Activated T-cell treated with anti-CD3 and anti-CD28 coated beads, Interleukin-2, amount 50 U/mL, for 24 hours (primary cell): ENCODE measurements around the gene PGAP1.

Source experiments
- DNase-seq: peaks from one replicate; pipeline ENCODE4 v3.0.0-alpha.2; 2020
- H3K27ac Mint-ChIP-seq: 2 replicates; pipeline ENCODE4 v1.8.0; 2020; ENCODE audit warnings: mild to moderate bottlenecking, mixed read lengths
- H3K27me3 Mint-ChIP-seq: 2 replicates; pipeline ENCODE4 v1.8.0; 2020; ENCODE audit warnings: mixed read lengths
- H3K36me3 Mint-ChIP-seq: 2 replicates; pipeline ENCODE4 v1.8.0; 2020; ENCODE audit warnings: low read depth, mixed read lengths
- H3K4me1 Mint-ChIP-seq: 2 replicates; pipeline ENCODE4 v1.8.0; 2020; ENCODE audit warnings: low read depth, mixed read lengths
- H3K4me3 Mint-ChIP-seq: 2 replicates; pipeline ENCODE4 v1.8.0; 2020; ENCODE audit warnings: mild to moderate bottlenecking, moderate library complexity, mixed read lengths
- H3K9me3 Mint-ChIP-seq: 2 replicates; pipeline ENCODE4 v1.8.0; 2020; ENCODE audit warnings: mixed read lengths

The PGAP1 gene, protein sequence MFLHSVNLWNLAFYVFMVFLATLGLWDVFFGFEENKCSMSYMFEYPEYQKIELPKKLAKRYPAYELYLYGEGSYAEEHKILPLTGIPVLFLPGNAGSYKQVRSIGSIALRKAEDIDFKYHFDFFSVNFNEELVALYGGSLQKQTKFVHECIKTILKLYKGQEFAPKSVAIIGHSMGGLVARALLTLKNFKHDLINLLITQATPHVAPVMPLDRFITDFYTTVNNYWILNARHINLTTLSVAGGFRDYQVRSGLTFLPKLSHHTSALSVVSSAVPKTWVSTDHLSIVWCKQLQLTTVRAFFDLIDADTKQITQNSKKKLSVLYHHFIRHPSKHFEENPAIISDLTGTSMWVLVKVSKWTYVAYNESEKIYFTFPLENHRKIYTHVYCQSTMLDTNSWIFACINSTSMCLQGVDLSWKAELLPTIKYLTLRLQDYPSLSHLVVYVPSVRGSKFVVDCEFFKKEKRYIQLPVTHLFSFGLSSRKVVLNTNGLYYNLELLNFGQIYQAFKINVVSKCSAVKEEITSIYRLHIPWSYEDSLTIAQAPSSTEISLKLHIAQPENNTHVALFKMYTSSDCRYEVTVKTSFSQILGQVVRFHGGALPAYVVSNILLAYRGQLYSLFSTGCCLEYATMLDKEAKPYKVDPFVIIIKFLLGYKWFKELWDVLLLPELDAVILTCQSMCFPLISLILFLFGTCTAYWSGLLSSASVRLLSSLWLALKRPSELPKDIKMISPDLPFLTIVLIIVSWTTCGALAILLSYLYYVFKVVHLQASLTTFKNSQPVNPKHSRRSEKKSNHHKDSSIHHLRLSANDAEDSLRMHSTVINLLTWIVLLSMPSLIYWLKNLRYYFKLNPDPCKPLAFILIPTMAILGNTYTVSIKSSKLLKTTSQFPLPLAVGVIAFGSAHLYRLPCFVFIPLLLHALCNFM

DNA sequence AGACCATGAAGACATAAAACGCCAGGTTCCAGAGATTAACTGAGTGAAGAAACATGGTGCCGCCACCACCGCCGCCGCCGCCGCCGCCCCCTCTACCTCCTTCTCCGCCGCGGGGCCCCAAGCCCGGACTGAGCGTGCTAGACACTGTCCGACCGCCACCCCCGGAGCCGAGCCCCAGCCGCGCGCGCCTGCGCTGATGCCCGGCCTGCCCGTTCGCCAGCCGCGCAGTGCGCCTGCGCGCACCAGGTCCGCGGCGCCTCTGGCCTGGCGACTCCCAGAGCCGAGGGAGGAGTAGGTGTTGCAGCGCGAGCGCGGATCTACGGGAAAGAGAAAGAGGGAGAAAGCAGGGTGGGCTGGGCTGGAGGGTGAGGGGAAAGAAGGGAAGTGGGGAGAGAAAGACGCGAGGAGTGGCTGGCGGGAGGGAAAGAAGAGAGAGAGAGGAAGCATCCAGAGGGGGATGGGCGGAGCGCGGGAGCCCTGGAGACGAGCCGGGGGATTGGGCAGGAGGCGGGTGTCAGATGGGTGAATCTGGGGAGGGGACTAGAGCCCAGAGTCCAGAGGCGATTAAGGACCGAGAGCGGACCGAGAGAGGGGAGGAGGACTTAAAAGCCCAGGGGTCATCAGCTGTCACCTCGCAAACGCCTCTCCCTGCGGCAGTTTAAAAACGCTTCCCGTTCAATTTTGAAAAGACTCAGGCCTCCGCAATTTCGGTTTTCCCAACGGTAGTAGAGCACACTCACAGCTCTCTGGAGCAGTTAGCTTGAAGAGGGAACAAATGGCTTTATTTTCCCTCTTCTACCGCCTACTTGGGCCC is at the start of gene PGAP1:
Gene PGAP1 (minus strand): TSS at position 146 of the 814 bp plus-strand sequence. CDS start 91 bp downstream, at position 55.
- Mint-ChIP-seq H3K36me3 (peaks cover 20% of the 10 kb centered on the region), H3K9me3 (no peaks in the 10 kb centered on the region)

GRCh38 chr2:196974970-196975369 is 48.5 kb upstream of the PGAP1 start:
- no peak for DNase-seq
- H3K36me3 Mint-ChIP-seq, result no peaks in the 10 kb centered on the region
- no peak overlapping the region for H3K4me3 Mint-ChIP-seq
- no peak overlapping the region for H3K27ac Mint-ChIP-seq
- H3K9me3 Mint-ChIP-seq, result peaks cover 8% of the 10 kb centered on the region
- H3K27me3 Mint-ChIP-seq, result no peaks in the 10 kb centered on the region
- H3K4me1 Mint-ChIP-seq, result peaks cover 20% of the 10 kb centered on the region

More for the DNA sequence above, at the start of gene PGAP1:
- Mint-ChIP-seq H3K4me1 (peaks cover 41% of the 10 kb centered on the region), H3K4me3 (peak within 1 kb of the TSS; percentile 95), H3K27me3 (no peaks in the 10 kb centered on the region), H3K27ac (peak within 1 kb of the TSS; percentile 99)
- DNase-seq, result peak; percentile 92

- DNase-seq, result no peak
- H3K4me1 Mint-ChIP-seq, result peaks cover 17% of the 10 kb centered on the region
Measured at GRCh38 chr2:196971574-196972279, 45.2 kb upstream of the PGAP1 start.

GRCh38 chr2:196970099-196970498 is 43.6 kb upstream of the PGAP1 start:
- Mint-ChIP-seq H3K27me3 (no peaks in the 10 kb centered on the region), H3K36me3 (no peaks in the 10 kb centered on the region), H3K27ac (no peak overlapping the region), H3K4me3 (no peak overlapping the region), H3K9me3 (peaks cover 3% of the 10 kb centered on the region), H3K4me1 (peaks cover 15% of the 10 kb centered on the region)
- no peak for DNase-seq

More at GRCh38 chr2:196971574-196972279, 45.2 kb upstream of the PGAP1 start:
- Mint-ChIP-seq H3K36me3 (no peaks in the 10 kb centered on the region), H3K4me3 (no peak overlapping the region), H3K9me3 (peaks cover 3% of the 10 kb centered on the region), H3K27me3 (no peaks in the 10 kb centered on the region), H3K27ac (no peak overlapping the region)

DNA sequence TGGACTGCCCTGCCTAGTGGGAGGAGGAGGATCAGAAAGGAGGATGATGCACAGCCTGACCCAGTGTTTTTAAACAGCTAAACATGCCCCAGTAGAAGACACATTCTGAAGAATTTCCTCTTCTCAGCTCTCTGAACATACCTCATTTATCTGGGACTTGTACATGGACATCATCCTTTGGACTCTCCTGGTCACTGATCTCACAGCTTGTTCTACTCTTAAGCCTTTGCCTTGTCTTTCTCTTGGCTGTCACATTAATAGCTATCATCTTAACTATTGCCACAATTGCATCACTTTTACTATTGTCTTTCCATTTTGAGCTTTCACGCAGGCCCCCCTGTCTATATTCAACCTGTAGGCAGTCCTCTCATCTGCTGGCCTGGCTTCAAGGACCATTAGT is 42.0 kb upstream of the PGAP1 start:
- Mint-ChIP-seq H3K27ac (no peak overlapping the region), H3K36me3 (no peaks in the 10 kb centered on the region), H3K27me3 (no peaks in the 10 kb centered on the region), H3K4me3 (no peak overlapping the region), H3K4me1 (peaks cover 15% of the 10 kb centered on the region), H3K9me3 (peaks cover 3% of the 10 kb centered on the region)
- DNase-seq, result no peak

DNA sequence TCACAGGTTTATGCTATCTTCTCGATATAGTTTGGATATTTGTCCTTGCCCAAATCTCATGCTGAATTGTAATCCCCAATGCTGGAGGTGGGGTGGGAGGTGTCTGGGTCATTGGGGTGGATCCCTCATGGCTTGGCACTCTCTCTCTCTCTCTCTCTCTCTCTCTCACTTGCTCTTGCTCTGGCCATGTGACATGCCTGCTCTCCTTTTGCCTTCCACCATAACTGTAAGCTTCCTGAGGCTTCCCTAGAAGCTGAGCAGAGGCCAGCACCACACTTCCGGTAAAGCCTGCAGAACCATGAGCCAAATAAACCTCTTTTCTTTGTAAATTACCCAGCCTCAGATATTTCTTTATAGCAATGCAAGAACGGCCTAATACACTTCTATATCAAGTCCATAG is 41.3 kb upstream of the PGAP1 start:
- no peaks in the 10 kb centered on the region for H3K27me3 Mint-ChIP-seq
- no peak overlapping the region for H3K27ac Mint-ChIP-seq
- H3K4me1 Mint-ChIP-seq, result peaks cover 20% of the 10 kb centered on the region
- no peak overlapping the region for H3K4me3 Mint-ChIP-seq
- no peak for DNase-seq
- H3K36me3 Mint-ChIP-seq, result no peaks in the 10 kb centered on the region
- H3K9me3 Mint-ChIP-seq, result peaks cover 3% of the 10 kb centered on the region

DNA sequence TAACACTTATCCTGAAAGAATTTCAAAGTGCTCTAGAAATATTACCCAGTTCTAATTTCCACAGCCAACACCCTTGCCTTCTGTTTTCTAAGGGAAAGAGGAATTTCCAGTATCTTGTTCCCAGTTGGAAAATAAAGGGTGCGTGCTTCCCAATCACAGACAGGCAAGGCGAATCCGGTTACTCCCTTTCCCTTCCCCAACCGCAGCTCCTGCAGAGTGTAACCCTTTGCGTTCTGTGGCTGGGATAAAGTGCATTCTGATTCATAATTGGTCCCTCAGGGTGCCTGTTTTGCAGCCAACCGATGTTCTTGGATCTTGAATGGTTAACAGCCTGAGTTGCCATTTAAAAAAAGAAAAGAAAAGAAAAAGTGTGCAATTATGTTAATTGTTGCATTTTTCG is 40.6 kb upstream of the PGAP1 start:
- H3K27me3 Mint-ChIP-seq, result no peaks in the 10 kb centered on the region
- peaks cover 6% of the 10 kb centered on the region for H3K9me3 Mint-ChIP-seq
- peaks cover 26% of the 10 kb centered on the region for H3K4me1 Mint-ChIP-seq
- no peak overlapping the region for H3K4me3 Mint-ChIP-seq
- H3K36me3 Mint-ChIP-seq, result no peaks in the 10 kb centered on the region
- no peak for DNase-seq
- H3K27ac Mint-ChIP-seq, result no peak overlapping the region

GRCh38 chr2:196966061-196966460 is 39.6 kb upstream of the PGAP1 start:
- H3K9me3 Mint-ChIP-seq, result peaks cover 6% of the 10 kb centered on the region

GRCh38 chr2:196965651-196966050 is 39.1 kb upstream of the PGAP1 start:
- Mint-ChIP-seq H3K36me3 (no peaks in the 10 kb centered on the region), H3K9me3 (peaks cover 6% of the 10 kb centered on the region), H3K4me1 (peaks cover 34% of the 10 kb centered on the region), H3K4me3 (no peak overlapping the region), H3K27me3 (no peaks in the 10 kb centered on the region), H3K27ac (no peak overlapping the region)
- DNase-seq, result no peak

More at GRCh38 chr2:196966061-196966460, 39.6 kb upstream of the PGAP1 start:
- no peak overlapping the region for H3K4me3 Mint-ChIP-seq
- H3K27ac Mint-ChIP-seq, result no peak overlapping the region
- DNase-seq, result no peak
- peaks cover 32% of the 10 kb centered on the region for H3K4me1 Mint-ChIP-seq
- H3K27me3 Mint-ChIP-seq, result no peaks in the 10 kb centered on the region
- H3K36me3 Mint-ChIP-seq, result no peaks in the 10 kb centered on the region

- Mint-ChIP-seq H3K27ac (no peak overlapping the region), H3K4me1 (peaks cover 28% of the 10 kb centered on the region), H3K36me3 (no peaks in the 10 kb centered on the region), H3K27me3 (no peaks in the 10 kb centered on the region), H3K9me3 (peaks cover 6% of the 10 kb centered on the region), H3K4me3 (no peak overlapping the region)
- DNase-seq, result no peak
Measured at GRCh38 chr2:196963961-196964360, 37.5 kb upstream of the PGAP1 start.

GRCh38 chr2:196963043-196963442 is 36.5 kb upstream of the PGAP1 start:
- H3K36me3 Mint-ChIP-seq, result no peaks in the 10 kb centered on the region
- H3K27ac Mint-ChIP-seq, result peak overlapping the region; percentile 82
- no peaks in the 10 kb centered on the region for H3K27me3 Mint-ChIP-seq
- H3K9me3 Mint-ChIP-seq, result peaks cover 6% of the 10 kb centered on the region
- peak overlapping the region; percentile 23 for H3K4me3 Mint-ChIP-seq
- H3K4me1 Mint-ChIP-seq, result peaks cover 30% of the 10 kb centered on the region
- DNase-seq, result no peak

DNA sequence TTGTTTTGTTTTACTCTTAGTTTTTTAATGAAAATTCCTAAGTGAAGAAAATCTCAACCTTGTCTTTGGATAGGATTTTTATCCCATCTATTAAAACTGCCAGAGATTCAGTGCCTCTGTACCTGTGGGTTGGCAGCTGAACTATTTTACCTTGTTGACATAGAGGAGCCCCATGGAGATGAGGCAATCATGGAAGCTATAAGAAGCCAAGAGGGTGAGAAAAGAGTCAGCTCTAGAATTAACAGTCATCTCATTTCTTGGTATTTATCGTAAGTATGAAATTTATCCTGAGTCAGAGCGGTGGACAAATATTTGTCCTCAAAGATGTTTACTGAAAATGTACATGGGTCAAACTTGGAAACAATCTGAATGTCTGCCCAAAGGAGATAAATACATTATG is 35.8 kb upstream of the PGAP1 start:
- no peaks in the 10 kb centered on the region for H3K27me3 Mint-ChIP-seq
- DNase-seq, result no peak
- H3K4me3 Mint-ChIP-seq, result no peak overlapping the region
- H3K9me3 Mint-ChIP-seq, result peaks cover 3% of the 10 kb centered on the region
- H3K4me1 Mint-ChIP-seq, result peaks cover 30% of the 10 kb centered on the region
- H3K27ac Mint-ChIP-seq, result peak overlapping the region; percentile 82
- H3K36me3 Mint-ChIP-seq, result no peaks in the 10 kb centered on the region

DNA sequence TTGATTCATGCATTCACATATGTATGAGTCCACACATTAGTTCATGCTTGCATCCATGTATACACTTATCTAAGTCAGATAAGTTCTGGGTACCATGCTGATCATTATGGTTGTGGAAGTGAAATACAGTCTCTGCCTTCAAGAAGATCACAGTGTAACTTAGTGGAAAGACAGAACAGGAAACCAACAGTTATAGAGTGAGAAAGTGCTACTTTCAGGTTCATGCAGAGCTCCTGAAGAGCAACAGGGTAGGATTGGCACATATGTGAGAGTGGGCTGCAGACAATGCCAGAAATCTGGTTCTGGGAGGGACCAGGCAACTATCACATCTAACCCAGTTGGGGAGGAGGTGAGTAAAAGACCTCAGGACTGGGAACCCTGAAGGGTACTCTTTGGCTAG is 35.4 kb upstream of the PGAP1 start:
- no peaks in the 10 kb centered on the region for H3K36me3 Mint-ChIP-seq
- H3K4me3 Mint-ChIP-seq, result no peak overlapping the region
- H3K4me1 Mint-ChIP-seq, result peaks cover 30% of the 10 kb centered on the region
- H3K27ac Mint-ChIP-seq, result peak overlapping the region; percentile 82
- H3K9me3 Mint-ChIP-seq, result peaks cover 3% of the 10 kb centered on the region
- no peak for DNase-seq
- no peaks in the 10 kb centered on the region for H3K27me3 Mint-ChIP-seq
